Purkinje cell (primary cell): ENCODE results near the gene EPS8L1. TPM values are rescaled to one million over a fixed set of nuclear protein-coding genes. Genes with fewer than 3 reads are reported as not detected.

Experiments used
- polyA plus RNA-seq: library from polyadenylated mRNA; unstranded; fragments of >200 nt; fragmentation: Nextera tagmentation; gene quantifications from 2 replicates; pipeline ENCODE4 v1.2.1, GENCODE V29; 2014

The EPS8L1 gene
- polyA plus RNA-seq, result 3.7 TPM in 1 of 2 replicates, not detected in the other

GRCh38 chr19:55075371-55075998 lies at the start of gene EPS8L1:
TSS of gene EPS8L1 (plus strand) at chr19:55075869. CDS start at chr19:55076445, 576 bp downstream.

DNA sequence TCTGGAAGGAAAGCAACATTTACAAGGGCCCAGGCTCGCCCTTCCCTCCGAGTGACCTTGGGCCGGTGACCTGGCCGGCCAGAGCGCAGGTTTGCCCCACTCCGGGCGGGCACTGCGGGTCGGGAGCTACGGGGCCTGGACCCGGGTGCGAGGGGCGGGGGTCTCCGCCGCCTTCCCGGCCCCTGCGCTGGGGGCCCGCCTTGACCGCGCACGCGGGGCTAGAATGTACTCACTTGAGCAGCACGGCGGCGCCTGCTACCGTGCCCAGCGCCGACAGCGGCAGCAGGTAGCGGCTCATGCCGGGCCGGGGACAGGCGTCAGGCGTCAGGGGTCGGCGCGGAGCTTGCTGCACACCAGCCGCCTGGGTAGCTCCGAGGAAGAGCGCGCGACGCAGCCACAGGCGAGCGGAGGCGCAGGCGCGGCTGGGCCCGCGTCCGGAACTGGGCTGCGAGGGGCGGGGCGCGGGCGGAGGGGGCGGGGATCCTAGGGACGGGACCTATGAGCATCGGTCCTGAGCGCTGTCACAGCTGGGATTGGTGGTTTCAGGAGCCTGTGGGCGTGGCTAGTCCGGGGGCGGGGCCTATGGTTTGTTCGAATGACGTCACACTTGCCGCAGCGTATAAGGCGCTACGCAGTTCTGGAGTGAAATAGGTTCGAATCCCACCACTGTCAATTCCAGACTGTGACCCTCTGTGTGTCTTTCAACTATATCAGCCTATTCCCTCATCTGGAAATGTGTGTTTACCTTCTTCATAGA lies 12.8 kb upstream of the EPS8L1 start, which contains the start of gene RDH13:
TSS of gene RDH13 (minus strand) at position 414 of the 757 bp plus-strand sequence. CDS start at position 298, 116 bp downstream.

DNA sequence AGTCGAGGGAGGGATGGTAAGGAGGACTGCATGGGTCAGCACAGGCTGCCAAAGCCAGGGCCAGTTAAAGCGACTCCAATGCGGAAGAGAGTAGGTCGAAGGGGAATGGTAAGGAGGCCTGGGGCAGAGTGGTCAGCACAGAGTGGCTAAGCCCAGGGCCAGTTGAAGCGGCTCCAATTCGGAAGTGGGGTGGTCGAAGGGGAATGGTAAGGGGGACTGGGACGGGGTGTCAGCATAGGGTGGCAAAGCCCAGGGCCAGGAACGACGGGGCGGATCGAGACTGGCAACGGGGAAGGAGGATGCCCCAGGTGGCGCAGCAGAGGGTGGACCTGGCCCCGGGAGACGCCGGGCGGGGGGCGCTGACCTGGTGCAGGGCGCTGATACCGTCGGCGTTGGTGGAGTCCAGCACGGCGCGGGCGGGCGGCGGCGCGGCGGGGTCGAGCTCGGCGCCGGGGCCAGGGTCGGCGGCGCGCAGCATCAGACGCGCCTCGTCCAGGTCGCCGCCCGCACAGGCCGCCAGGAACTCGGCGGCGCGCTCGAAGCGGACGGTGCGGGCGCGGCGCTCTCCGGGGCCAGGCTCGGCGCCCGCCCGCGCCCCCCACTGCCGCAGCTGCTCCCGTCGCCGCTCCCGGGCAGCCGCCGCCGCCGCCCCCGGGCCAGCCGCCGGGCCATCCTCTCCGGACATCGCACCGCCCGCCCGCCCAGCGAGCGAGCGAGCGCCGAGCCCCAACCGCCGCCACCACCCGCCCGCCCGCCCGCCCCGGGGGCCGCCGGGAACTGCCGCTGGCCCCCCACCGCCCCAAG lies 41.4 kb downstream of the EPS8L1 start, which contains the start of gene PPP1R12C:
TSS of gene PPP1R12C (minus strand) at position 779 of the 804 bp plus-strand sequence. CDS start at position 685, 94 bp downstream.

Other genes with a start within 250 kb of the EPS8L1 start
- gene KIR2DS4, start 243.2 kb upstream of the EPS8L1 start, polyA plus RNA-seq, result not detected in 2 replicates
- not detected in 2 replicates for gene KIR3DL2, start 225.4 kb upstream of the EPS8L1 start, polyA plus RNA-seq
- not detected in 2 replicates for gene FCAR, start 201.6 kb upstream of the EPS8L1 start, polyA plus RNA-seq
- not detected in 2 replicates for gene NCR1, start 169.7 kb upstream of the EPS8L1 start, polyA plus RNA-seq
- gene NLRP7, start 128.3 kb upstream of the EPS8L1 start, polyA plus RNA-seq, result not detected in 2 replicates
- gene NLRP2, start 109.5 kb upstream of the EPS8L1 start, polyA plus RNA-seq, result 0.27 TPM in 1 of 2 replicates, not detected in the other
- gene GP6, start 37.6 kb upstream of the EPS8L1 start, polyA plus RNA-seq, result 0.60 and 1.1 TPM in 2 replicates
- gene RDH13, start 12.7 kb upstream of the EPS8L1 start, polyA plus RNA-seq, result 3.8 and 5.6 TPM in 2 replicates
- gene PPP1R12C, start 41.8 kb downstream of the EPS8L1 start, polyA plus RNA-seq, result 7.8 and 8.1 TPM in 2 replicates
- gene TNNT1, start 73.3 kb downstream of the EPS8L1 start, polyA plus RNA-seq, result 84.0 and 98.2 TPM in 2 replicates
- gene TNNI3, start 81.9 kb downstream of the EPS8L1 start, polyA plus RNA-seq, result not detected in 2 replicates
- 0.99 TPM in 1 of 2 replicates, not detected in the other for gene DNAAF3, start 90.7 kb downstream of the EPS8L1 start, polyA plus RNA-seq
- gene SYT5, start 104.4 kb downstream of the EPS8L1 start, polyA plus RNA-seq, result 2.6 and 7.5 TPM in 2 replicates
- 1.0 TPM in 1 of 2 replicates, not detected in the other for gene PTPRH, start 133.6 kb downstream of the EPS8L1 start, polyA plus RNA-seq
- 0.27 and 1.3 TPM in 2 replicates for gene TMEM86B, start 152.9 kb downstream of the EPS8L1 start, polyA plus RNA-seq
- gene PPP6R1, start 183.1 kb downstream of the EPS8L1 start, polyA plus RNA-seq, result 1.3 and 2.7 TPM in 2 replicates
- gene HSPBP1, start 204.2 kb downstream of the EPS8L1 start, polyA plus RNA-seq, result 5.9 and 10.4 TPM in 2 replicates
- 0.44 and 2.8 TPM in 2 replicates for gene BRSK1, start 208.1 kb downstream of the EPS8L1 start, polyA plus RNA-seq
- gene TMEM150B, start 249.5 kb downstream of the EPS8L1 start, polyA plus RNA-seq, result not detected in 2 replicates